HepG2 (cell line): Measurements from ENCODE around the gene SLC41A3. TPM values are rescaled to one million over a fixed set of nuclear protein-coding genes. Genes with fewer than 3 reads are reported as not detected.

Source experiments
- ATAC-seq: fragments of 200-7000 bp; cut with Tn5 transposase; 3 replicates; pipeline ENCODE4 v1.9.1; 2020; ENCODE audit warnings: mild to moderate bottlenecking, moderate library complexity
- BruUV-seq: library from RNA; stranded (reverse); fragments of 400-500 nt; replicated peaks from 2 replicates; lab custom pipeline; 2021; lab: Mats Ljungman, UMichigan
- CTCF ChIA-PET: fragments of 300-600 bp; formaldehyde crosslinking; extraction: SDS; loops from one replicate; lab custom pipeline; 2021; ENCODE audit warnings: low total read pairs, inconsistent platforms, low intra/inter-chr PET ratio; lab: Yijun Ruan, JAX
- POLR2A ChIA-PET: fragments of 350-600 bp; sonication (Branson Sonifier 250); formaldehyde crosslinking; loops from one replicate; lab custom pipeline; 2020; ENCODE audit warnings: antibody characterized with exemption, inconsistent platforms; lab: Yijun Ruan, JAX
- DNase-seq: peaks from one replicate; pipeline ENCODE4 v3.0.0-alpha.2; 2015; ENCODE audit warnings: low spot score
- FAIRE-seq: peaks from 3 replicates; lab custom pipeline; 2011; peaks lifted over from hg19 to GRCh38; lab: Jason Lieb, UNC
- H2AFZ ChIP-seq: one replicate; pipeline ENCODE4 v1.6.1; 2011; ENCODE audit warnings: low read length, inconsistent platforms
- H3K27ac ChIP-seq: fragments of 300-600 bp; 3 replicates; pipeline ENCODE4 v1.8.0; 2011; ENCODE audit warnings: mixed run types, mild to moderate bottlenecking, mixed read lengths, low read length, inconsistent platforms; ENCODE audit not compliant: insufficient read depth; ENCODE audit errors: extremely low read length
- H3K27me3 ChIP-seq, 2 experiments: fragments of 200-600 bp in 1 of 2; 2 replicates in 1 of 2; 3 replicates in 1 of 2; pipeline versions ENCODE4 v1.6.0 to v1.8.0; 2011; ENCODE audit warnings: low read length in 2 of 2, mild to moderate bottlenecking in 2 of 2, moderate library complexity in 2 of 2, inconsistent platforms in 1 of 2; ENCODE audit not compliant: insufficient read depth in 2 of 2, control insufficient read depth in 1 of 2
- H3K36me3 ChIP-seq, 2 experiments: fragments of 200-600 bp in 1 of 2; replicated peaks in 1 of 2; 2 replicates in 1 of 2; 3 replicates in 1 of 2; pipeline versions ENCODE4 v1.5.1 to v1.8.0; 2011; ENCODE audit warnings: low read length in 2 of 2, inconsistent platforms in 1 of 2; ENCODE audit not compliant: insufficient read depth in 2 of 2, control insufficient read depth in 1 of 2
- H3K4me1 ChIP-seq: 2 replicates; pipeline ENCODE4 v1.5.1; 2012; ENCODE audit warnings: low read length, inconsistent platforms; ENCODE audit not compliant: insufficient read depth
- H3K4me2 ChIP-seq: 2 replicates; pipeline ENCODE4 v1.6.0; 2011; ENCODE audit warnings: low read depth, low read length, inconsistent platforms
- H3K4me3 ChIP-seq, 3 experiments: fragments of 200-600 bp in 1 of 3; sonication (generic), shearing (Covaris generic) in 1 of 3; replicated peaks in 1 of 3; 2 replicates each; pipeline ENCODE4 v1.5.1; 2011 to 2016; ENCODE audit warnings: low read length in 3 of 3, inconsistent platforms in 2 of 3, low read depth in 2 of 3, mild to moderate bottlenecking in 2 of 3, control low read depth in 1 of 3, mixed read lengths in 1 of 3; ENCODE audit not compliant: insufficient read depth in 1 of 3
- H3K79me2 ChIP-seq: one replicate; pipeline ENCODE4 v1.6.1; 2011; ENCODE audit warnings: low read length, inconsistent platforms; ENCODE audit not compliant: insufficient read depth
- H3K9ac ChIP-seq: 2 replicates; pipeline ENCODE4 v1.6.0; 2011; ENCODE audit warnings: mild to moderate bottlenecking, low read depth, low read length, inconsistent platforms; ENCODE audit not compliant: insufficient read depth
- H3K9me3 ChIP-seq: 2 replicates; pipeline ENCODE4 v1.5.1; 2012; ENCODE audit warnings: mild to moderate bottlenecking, low read length
- H4K20me1 ChIP-seq: 2 replicates; pipeline ENCODE4 v1.6.0; 2011; ENCODE audit warnings: inconsistent platforms, mild to moderate bottlenecking, low read length, moderate library complexity; ENCODE audit not compliant: insufficient read depth
- CBX1 ChIP-seq: IDR thresholded peaks from one replicate; pipeline ENCODE4 v1.6.1; 2016; ENCODE audit warnings: antibody characterized with exemption, low read depth
- GRHL1 ChIP-seq: sonication (generic); formaldehyde crosslinking; conservative IDR thresholded peaks from 2 replicates; pipeline ENCODE4 v1.8.0; 2022; ENCODE audit warnings: missing genetic modification reagents
- HNF1A ChIP-seq, 2 experiments: sonication (generic) in 1 of 2; formaldehyde crosslinking in 1 of 2; IDR thresholded peaks; 2 replicates each; pipeline versions ENCODE4 v1.4.0 to v1.6.1; 2016 to 2020; ENCODE audit warnings: borderline replicate concordance in 1 of 2, low read depth in 1 of 2, mild to moderate bottlenecking in 1 of 2, missing genetic modification reagents in 1 of 2
- NR3C1 ChIP-seq: sonication (generic); formaldehyde crosslinking; IDR thresholded peaks from 2 replicates; pipeline ENCODE4 v1.4.0; 2020; ENCODE audit warnings: missing genetic modification reagents
- ZNF263 ChIP-seq: sonication (generic); formaldehyde crosslinking; IDR thresholded peaks from 2 replicates; pipeline ENCODE4 v1.4.0; 2020; ENCODE audit warnings: missing genetic modification reagents
- ZNF276 ChIP-seq: sonication (generic); formaldehyde crosslinking; IDR thresholded peaks from 2 replicates; pipeline ENCODE4 v1.4.0; 2020; ENCODE audit warnings: mild to moderate bottlenecking, low read depth, missing genetic modification reagents
- WGBS: methylation state at CpG from one replicate; pipeline ENCODE4 v1.1.6; 2017; ENCODE audit warnings: low lambda C conversion rate; 5-methylcytosine and 5-hydroxymethylcytosine counted together
- in situ Hi-C: cut with HindIII; loops from 2 replicates; pipeline ENCODE4 v1.10.0; 2017; ENCODE audit warnings: low pct_unique_long_range_greater_than_20kb; ENCODE audit not compliant: extremely low pct_ligation_motif_present
- intact Hi-C: fragments of 100-400 bp; cut with micrococcal nuclease; formaldehyde crosslinking; loops from one replicate; pipeline ENCODE4 v1.10.0; 2022; ENCODE audit not compliant: unreplicated experiment
- polyA plus RNA-seq, 8 experiments: library from polyadenylated mRNA; depleted of rRNA in 3 of 8; stranded (reverse) in 7 of 8; unstranded in 1 of 8; fragments of >200 nt; fragmentation: Illumina TruSeq in 4 of 8; extraction: Trizol in 4 of 8; gene quantifications; 2 replicates each; pipeline versions ENCODE4 v1.2.1 to v1.2.3, GENCODE V29; 2011 to 2016; ENCODE audit warnings: low read depth in 4 of 8, missing spikeins in 1 of 8, mixed read lengths in 1 of 8; ENCODE audit not compliant: insufficient read depth in 1 of 8
- total RNA-seq, 5 experiments: library from RNA; depleted of rRNA; stranded (reverse); fragments of >200 nt; fragmentation: Illumina TruSeq; extraction: Trizol; gene quantifications; 2 replicates each; pipeline ENCODE4 v1.2.3, GENCODE V29; 2016; ENCODE audit warnings: low read depth in 1 of 5
- TF ChIP-seq, protein P1 (sequence below): sonication (generic); formaldehyde crosslinking; IDR thresholded peaks from 2 replicates; pipeline ENCODE4 v1.4.0; 2020; ENCODE audit warnings: missing genetic modification reagents, mild to moderate bottlenecking, borderline replicate concordance
- TF ChIP-seq, protein P2 (sequence below): sonication (generic); formaldehyde crosslinking; IDR thresholded peaks from 2 replicates; pipeline ENCODE4 v1.8.0; 2022; ENCODE audit warnings: missing genetic modification reagents, mild to moderate bottlenecking, moderate library complexity, borderline replicate concordance
- TF ChIP-seq, protein P3 (sequence below): sonication (generic); formaldehyde crosslinking; IDR thresholded peaks from 2 replicates; pipeline ENCODE4 v1.5.0; 2020; ENCODE audit warnings: mild to moderate bottlenecking, missing genetic modification reagents, borderline replicate concordance

Gene SLC41A3
- total and polyA plus RNA-seq, 2 of the 13 experiments (the other 11 are each of a cell fraction or from before 2014, with no cell fraction given): 26.0 to 71.1 TPM

- no peak overlapping the region for H3K9ac ChIP-seq
- no peaks in the 10 kb centered on the region for H3K4me1 ChIP-seq
- no peaks in the 10 kb centered on the region for H3K9me3 ChIP-seq
- WGBS: 92% methylated on average over 10 of the region's 16 CpGs
- peaks cover 3 to 5% of the 10 kb centered on the region in 2 experiments; a peak in 3 of 5 replicates for H3K36me3 ChIP-seq
- ChIA-PET POLR2A (no interaction called here), CTCF (no interaction called here)
- ATAC-seq: no peak
- no peaks in the 10 kb centered on the region for H4K20me1 ChIP-seq
- in situ Hi-C loops: no loop called here
- H2AFZ ChIP-seq: no peak overlapping the region
- H3K27me3 ChIP-seq: no peaks in the 10 kb centered on the region
- no peaks in the 10 kb centered on the region for H3K79me2 ChIP-seq
- no peak overlapping the region for H3K4me2 ChIP-seq
- H3K4me3 ChIP-seq: no peak overlapping the region
- no peak for DNase-seq
- no peak for FAIRE-seq
- no TSS peak for BruUV-seq
- no peak overlapping the region for H3K27ac ChIP-seq
- intact Hi-C loops: no loop called here
- TF ChIP-seq, protein P1, sequence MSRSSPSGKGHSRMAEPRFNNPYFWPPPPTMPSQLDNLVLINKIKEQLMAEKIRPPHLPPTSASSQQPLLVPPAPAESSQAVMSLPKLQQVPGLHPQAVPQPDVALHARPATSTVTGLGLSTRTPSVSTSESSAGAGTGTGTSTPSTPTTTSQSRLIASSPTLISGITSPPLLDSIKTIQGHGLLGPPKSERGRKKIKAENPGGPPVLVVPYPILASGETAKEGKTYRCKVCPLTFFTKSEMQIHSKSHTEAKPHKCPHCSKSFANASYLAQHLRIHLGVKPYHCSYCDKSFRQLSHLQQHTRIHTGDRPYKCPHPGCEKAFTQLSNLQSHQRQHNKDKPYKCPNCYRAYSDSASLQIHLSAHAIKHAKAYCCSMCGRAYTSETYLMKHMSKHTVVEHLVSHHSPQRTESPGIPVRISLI (CRISPR knock-in tag): no peak
- TF ChIP-seq, protein P2, sequence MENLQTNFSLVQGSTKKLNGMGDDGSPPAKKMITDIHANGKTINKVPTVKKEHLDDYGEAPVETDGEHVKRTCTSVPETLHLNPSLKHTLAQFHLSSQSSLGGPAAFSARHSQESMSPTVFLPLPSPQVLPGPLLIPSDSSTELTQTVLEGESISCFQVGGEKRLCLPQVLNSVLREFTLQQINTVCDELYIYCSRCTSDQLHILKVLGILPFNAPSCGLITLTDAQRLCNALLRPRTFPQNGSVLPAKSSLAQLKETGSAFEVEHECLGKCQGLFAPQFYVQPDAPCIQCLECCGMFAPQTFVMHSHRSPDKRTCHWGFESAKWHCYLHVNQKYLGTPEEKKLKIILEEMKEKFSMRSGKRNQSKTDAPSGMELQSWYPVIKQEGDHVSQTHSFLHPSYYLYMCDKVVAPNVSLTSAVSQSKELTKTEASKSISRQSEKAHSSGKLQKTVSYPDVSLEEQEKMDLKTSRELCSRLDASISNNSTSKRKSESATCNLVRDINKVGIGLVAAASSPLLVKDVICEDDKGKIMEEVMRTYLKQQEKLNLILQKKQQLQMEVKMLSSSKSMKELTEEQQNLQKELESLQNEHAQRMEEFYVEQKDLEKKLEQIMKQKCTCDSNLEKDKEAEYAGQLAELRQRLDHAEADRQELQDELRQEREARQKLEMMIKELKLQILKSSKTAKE (CRISPR knock-in tag): no peak
- TF ChIP-seq HNF1A (IDR thresholded peaks at IDR 0.05; ENCODE audit: low read depth) (no peak), HNF1A (CRISPR knock-in tag; IDR thresholded peaks at IDR 0.05; ENCODE audit: borderline replicate concordance) (no peak), ZNF276 (no peak), CBX1 (no peak), GRHL1 (CRISPR knock-in tag) (no peak), NR3C1 (CRISPR knock-in tag) (no peak), ZNF263 (CRISPR knock-in tag) (no peak)
- TF ChIP-seq, protein P3, sequence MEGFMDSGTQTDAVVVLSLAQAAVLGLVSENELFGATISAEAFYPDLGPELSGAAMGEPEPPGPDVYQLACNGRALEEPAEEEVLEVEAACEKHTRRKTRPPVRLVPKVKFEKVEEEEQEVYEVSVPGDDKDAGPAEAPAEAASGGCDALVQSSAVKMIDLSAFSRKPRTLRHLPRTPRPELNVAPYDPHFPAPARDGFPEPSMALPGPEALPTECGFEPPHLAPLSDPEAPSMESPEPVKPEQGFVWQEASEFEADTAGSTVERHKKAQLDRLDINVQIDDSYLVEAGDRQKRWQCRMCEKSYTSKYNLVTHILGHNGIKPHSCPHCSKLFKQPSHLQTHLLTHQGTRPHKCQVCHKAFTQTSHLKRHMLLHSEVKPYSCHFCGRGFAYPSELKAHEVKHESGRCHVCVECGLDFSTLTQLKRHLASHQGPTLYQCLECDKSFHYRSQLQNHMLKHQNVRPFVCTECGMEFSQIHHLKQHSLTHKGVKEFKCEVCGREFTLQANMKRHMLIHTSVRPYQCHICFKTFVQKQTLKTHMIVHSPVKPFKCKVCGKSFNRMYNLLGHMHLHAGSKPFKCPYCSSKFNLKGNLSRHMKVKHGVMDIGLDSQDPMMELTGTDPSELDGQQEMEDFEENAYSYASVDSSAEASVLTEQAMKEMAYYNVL (CRISPR knock-in tag): no peak
Measured at GRCh38 chr3:126105691-126106187, 21.8 kb upstream of the SLC41A3 start.
